Stimulated activated naive CD8-positive, alpha-beta T cell treated with anti-CD3 and anti-CD28 coated beads, Interleukin-15, amount 100 ng/mL, for 72 hours (primary cell): ENCODE measurements around the gene ZNF410.
"Not testable (repeated sequence)": the region's sequence is repeated elsewhere in the genome, so short reads cannot be mapped to it uniquely, and the experiment has no call there.

Experiments used
- ATAC-seq: fragments of 150-1000 bp; cut with Tn5 transposase; 2 replicates; pipeline ENCODE4 v1.10.0; 2021; ENCODE audit warnings: mild to moderate bottlenecking, moderate library complexity
- DNase-seq, 2 donors: peaks; one replicate each; pipeline ENCODE4 v3.0.0; 2021 to 2022
- H3K27ac Mint-ChIP-seq, 2 donors: one replicate each; pipeline ENCODE4 v1.8.0; 2022; ENCODE audit warnings: mild to moderate bottlenecking in 2 of 2, mixed read lengths in 2 of 2, moderate library complexity in 2 of 2
- H3K27me3 Mint-ChIP-seq: one replicate; pipeline ENCODE4 v1.8.0; 2022; ENCODE audit warnings: mixed read lengths
- H3K4me1 Mint-ChIP-seq: one replicate; pipeline ENCODE4 v1.8.0; 2022; ENCODE audit warnings: mild to moderate bottlenecking, mixed read lengths
- H3K4me3 Mint-ChIP-seq, 2 donors: one replicate each; pipeline ENCODE4 v1.8.0; 2022; ENCODE audit warnings: mild to moderate bottlenecking in 2 of 2, mixed read lengths in 2 of 2, moderate library complexity in 1 of 2
- H3K9me3 Mint-ChIP-seq, 2 donors: one replicate each; pipeline ENCODE4 v1.8.0; 2022; ENCODE audit warnings: mixed read lengths in 2 of 2

Gene ZNF410

DNA sequence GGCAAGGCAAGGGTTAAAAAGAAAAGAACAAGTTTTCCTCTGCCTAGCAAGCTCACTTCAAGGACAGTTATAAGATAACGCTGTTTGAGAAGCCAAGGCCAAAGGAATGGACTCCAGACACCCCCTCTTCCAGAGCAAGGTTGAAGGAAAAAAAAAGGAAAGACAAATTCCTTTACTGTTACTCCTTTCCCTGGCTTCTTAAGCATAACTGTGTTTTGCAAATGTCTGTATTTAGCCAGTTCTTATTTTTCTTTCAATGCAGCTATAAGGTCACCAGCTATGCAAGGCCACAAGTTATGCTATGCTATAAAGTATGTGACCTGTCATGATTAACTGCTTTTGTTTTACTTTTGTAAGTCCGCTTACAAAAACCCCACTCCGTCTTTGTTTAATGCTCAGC lies 26.6 kb downstream of the ZNF410 start:
- no peak for ATAC-seq
- Mint-ChIP-seq H3K27me3 (no peaks in the 10 kb centered on the region), H3K4me3 (no peak overlapping the region), H3K27ac (no peak overlapping the region), H3K9me3 (no peaks in the 10 kb centered on the region), H3K4me1 (peaks cover 6% of the 10 kb centered on the region)
- no peak for DNase-seq

DNA sequence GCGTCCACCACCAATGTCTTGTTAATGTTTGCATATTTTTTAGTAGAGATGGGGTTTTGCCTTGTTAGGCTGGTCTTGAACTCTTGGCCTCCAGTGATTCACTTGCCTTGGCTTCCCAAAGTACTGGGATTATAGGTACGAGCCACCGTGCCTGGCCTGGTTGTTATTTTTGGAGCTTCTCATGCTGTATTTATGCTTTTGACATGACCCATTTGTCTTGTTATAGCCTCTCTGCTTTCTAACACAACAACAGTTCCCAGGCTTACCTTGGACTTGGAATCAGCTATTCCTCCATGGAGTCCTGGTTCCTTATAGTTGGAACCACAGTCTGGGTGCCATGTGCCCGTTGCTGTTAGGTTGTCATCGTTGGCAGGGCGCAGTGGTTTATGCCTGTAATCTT lies 29.7 kb downstream of the ZNF410 start:
- no peak overlapping the region for H3K27ac Mint-ChIP-seq
- H3K4me1 Mint-ChIP-seq: peaks cover 6% of the 10 kb centered on the region
- no peaks in the 10 kb centered on the region for H3K9me3 Mint-ChIP-seq
- H3K4me3 Mint-ChIP-seq: no peak overlapping the region
- no peaks in the 10 kb centered on the region for H3K27me3 Mint-ChIP-seq
- DNase-seq (no peak), ATAC-seq (no peak)

DNA sequence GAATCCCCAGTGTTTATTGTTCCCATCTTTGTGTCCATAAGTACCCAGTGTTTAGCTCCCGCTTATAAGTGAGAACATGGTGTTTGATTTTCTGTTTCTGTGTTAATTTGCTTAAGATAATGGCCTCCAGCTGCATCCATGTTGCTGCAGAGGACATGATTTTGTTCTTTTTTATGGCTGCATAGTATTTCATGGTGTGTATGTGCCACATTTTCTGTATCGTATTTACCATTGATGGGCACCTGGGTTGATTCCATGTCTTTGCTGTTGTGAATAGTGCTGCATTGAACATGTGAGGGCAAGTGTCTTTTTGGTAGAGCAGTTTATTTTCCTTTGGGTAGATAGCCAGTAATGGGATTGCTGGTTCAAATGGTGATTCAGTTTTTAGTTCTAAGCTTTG lies 32.8 kb downstream of the ZNF410 start:
- not testable (repeated sequence) for H3K27me3 Mint-ChIP-seq, H3K27ac Mint-ChIP-seq, DNase-seq, H3K9me3 Mint-ChIP-seq, H3K4me3 Mint-ChIP-seq, H3K4me1 Mint-ChIP-seq, ATAC-seq

DNA sequence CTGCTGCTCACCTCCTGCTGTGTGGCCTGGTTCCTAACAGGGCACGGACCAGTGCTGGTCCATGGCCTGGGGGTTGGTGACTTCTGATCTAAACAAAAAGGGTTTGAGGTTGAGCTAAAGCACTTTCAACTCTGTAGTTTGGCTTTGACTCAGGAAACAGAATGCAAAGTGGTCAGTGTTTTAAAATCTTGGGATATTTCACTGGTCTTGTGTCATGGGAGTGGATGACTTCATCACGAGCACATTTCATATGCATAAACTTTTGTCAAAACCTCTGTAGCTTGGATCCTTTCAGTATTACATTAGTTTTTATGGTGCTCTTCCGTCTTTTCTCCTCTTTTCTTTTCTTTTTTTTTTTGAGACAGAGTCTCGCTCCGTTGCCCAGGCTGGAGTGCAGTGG lies 37.7 kb downstream of the ZNF410 start:
- Mint-ChIP-seq H3K27ac (peak overlapping the region in 1 of 2 donors; percentile 19), H3K27me3 (no peaks in the 10 kb centered on the region), H3K4me1 (no peaks in the 10 kb centered on the region), H3K9me3 (no peaks in the 10 kb centered on the region), H3K4me3 (no peak overlapping the region)
- ATAC-seq: no peak
- no peak for DNase-seq

DNA sequence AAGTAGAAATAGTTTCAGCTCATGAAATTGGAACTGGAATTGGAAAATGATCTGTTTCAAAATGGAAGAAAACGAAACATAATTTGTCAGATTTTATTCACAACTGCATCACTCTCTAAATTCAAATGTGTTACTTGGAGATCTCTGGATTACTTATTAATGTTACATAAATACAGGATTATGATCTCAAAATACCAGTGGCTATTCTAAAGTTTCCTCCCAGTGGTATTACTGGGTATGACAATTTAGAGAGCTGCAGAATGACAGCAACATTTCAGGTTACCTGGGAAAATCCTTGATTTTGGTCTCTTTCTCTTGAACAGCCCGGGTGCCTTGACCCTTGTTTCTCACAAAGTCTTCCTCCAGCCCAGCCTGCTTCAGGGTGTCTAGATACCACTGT lies 49.0 kb downstream of the ZNF410 start:
- Mint-ChIP-seq H3K9me3 (no peaks in the 10 kb centered on the region), H3K27me3 (no peaks in the 10 kb centered on the region), H3K4me1 (no peaks in the 10 kb centered on the region), H3K27ac (no peak overlapping the region), H3K4me3 (no peak overlapping the region)
- ATAC-seq (no peak), DNase-seq (no peak)

DNA sequence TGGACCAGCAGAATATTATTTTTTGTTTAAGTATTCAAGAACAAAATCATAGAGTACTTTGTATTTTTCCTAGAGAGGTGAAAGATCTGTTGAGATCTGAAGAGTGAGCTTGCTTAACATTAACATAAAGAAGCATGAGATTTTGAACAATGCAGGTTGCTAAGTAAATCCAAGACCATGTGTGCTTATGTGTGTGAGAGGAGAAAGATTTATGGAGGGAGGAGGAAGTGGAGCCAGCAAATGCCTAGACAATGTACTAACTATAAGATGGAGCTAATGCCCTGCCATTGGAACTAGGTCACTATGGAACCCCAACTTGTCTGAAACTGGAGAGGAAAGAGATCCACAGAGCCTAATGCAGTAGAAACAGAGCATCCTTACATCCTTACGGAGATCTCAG lies 49.9 kb downstream of the ZNF410 start:
- Mint-ChIP-seq H3K4me3 (no peak overlapping the region), H3K9me3 (no peaks in the 10 kb centered on the region), H3K27ac (no peak overlapping the region), H3K4me1 (no peaks in the 10 kb centered on the region), H3K27me3 (no peaks in the 10 kb centered on the region)
- DNase-seq (no peak), ATAC-seq (no peak)

DNA sequence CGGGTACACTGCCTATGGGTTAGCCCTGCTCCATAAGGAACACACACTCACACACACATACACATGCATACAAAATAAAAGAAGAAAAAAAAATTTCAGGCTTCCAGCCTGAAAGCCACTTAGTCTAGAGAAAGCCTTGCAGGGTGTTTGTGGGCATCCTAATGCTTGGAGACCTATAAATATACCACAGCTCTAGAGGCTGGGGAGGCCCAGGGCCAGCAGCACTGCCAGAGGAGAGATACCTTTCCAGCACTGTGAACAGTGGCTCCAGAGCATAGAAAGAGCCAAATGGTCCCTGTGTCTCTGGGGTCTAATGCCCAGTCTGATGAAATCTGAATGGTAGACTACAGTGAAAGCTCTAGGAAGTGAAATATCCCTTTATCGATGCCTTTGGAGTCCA lies 50.4 kb downstream of the ZNF410 start:
- H3K27ac Mint-ChIP-seq: no peak overlapping the region

DNA sequence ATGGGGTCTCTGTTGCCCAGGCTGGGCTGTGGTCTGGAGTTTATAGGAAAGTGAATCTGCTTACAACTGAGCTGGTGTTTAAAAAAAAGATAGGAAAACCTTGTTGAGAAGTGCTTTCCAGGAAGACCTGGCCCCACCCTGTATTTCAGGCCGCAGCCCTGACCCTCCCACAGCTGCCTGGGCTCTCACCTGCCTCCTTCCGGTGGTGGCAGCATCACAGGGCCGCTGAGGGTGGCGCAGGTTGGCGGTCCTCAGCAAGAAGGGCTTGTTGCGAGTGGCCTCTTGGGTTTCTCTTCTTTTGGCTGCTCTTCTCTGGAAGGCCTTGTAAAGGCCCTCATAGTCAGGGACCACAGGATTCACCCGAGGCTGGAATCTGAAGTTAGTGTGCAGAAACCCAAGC lies 55.5 kb downstream of the ZNF410 start:
- ATAC-seq: no peak
- H3K4me3 Mint-ChIP-seq: no peak overlapping the region
- H3K27ac Mint-ChIP-seq: no peak overlapping the region
- no peaks in the 10 kb centered on the region for H3K27me3 Mint-ChIP-seq
- DNase-seq: no peak
- H3K4me1 Mint-ChIP-seq: no peaks in the 10 kb centered on the region
- H3K9me3 Mint-ChIP-seq: no peaks in the 10 kb centered on the region

More for the DNA sequence above, 50.4 kb downstream of the ZNF410 start:
- Mint-ChIP-seq H3K27me3 (no peaks in the 10 kb centered on the region), H3K4me1 (no peaks in the 10 kb centered on the region), H3K4me3 (no peak overlapping the region), H3K9me3 (no peaks in the 10 kb centered on the region)
- DNase-seq: no peak
- ATAC-seq: peak; percentile 37

DNA sequence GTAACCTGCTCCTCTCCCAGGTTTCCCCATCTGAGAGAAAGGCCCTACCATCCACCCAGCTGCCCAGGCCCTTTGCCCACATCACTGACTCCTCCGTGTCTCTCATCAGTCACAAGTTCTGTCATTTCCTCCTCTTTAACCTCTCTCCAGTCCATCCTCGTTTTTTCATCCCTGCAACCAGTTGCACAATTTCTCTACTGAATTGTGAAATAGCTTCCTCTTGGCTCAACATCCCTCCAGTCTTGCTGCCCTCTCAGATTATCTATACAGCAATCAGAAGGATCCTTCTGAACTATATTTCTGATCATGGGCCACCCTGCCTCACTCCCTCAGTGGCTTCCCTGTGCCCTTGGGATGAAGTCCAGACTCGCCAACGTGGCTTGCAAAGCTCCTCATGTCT lies 56.4 kb downstream of the ZNF410 start:
- peak; percentile 35 for ATAC-seq
- no peak for DNase-seq
- Mint-ChIP-seq H3K4me3 (no peak overlapping the region), H3K27ac (no peak overlapping the region), H3K4me1 (no peaks in the 10 kb centered on the region), H3K9me3 (no peaks in the 10 kb centered on the region), H3K27me3 (no peaks in the 10 kb centered on the region)

DNA sequence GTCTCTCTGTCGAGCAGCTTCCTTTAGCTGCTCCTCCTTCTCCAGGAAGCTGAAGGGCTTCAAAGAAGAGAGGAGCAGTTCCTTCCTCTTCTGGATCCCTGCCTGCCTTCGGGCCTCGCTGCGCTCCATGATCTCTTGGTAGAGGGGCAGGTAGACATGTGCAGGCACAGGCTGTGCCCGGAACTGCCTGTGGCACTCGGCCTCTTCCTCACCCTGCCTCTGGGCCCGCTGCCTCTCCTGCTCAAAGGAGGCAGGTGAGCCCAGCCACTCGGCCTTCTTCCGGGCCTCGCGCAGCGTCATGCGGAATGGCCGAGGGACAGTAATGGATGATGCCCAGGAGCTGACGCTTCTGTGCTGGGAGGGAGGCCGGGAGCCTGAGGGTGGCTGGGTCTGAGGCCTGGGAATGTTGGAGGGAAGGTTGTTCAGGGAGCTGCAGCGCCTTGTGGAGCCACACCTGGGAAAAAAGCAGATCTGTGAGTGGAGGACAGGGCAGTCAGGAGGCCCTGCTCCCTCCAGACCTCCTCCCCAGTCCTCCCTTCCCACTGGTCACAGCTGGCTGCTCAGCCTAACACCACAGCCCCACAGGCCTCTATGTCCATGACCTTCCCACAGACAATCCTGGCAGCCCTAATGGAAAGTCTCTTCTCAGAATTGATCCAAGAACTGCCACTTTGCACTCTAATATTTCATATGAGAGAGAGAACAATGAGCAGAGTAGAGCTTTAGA lies 57.9 kb downstream of the ZNF410 start:
- DNase-seq (no peak), ATAC-seq (no peak)
- H3K9me3 Mint-ChIP-seq: no peaks in the 10 kb centered on the region
- no peak overlapping the region for H3K27ac Mint-ChIP-seq
- no peaks in the 10 kb centered on the region for H3K27me3 Mint-ChIP-seq
- no peak overlapping the region for H3K4me3 Mint-ChIP-seq
- peaks cover under 1% of the 10 kb centered on the region for H3K4me1 Mint-ChIP-seq

DNA sequence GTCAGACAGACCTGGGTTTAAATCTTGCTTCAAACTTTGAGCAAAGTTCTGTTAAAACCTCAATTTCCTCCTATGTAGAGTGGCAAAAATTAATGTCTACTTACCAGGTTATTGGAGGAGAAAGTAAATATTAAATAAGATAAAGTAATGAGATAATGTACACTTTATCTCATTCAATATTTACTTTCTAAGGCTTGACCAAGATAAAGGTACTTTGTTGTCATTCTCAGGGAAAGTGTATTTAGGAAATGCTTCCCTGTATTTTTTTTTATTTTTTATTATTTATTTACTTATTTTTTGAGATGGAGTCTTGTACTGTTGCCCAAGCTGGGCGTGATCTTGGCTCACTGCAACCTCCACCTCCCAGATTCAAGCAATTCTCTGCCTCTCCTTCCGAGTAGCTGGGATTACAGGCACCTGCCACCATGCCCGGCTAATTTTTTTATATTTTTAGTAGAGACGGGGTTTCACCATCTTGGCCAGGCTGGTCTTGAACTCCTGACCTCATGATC lies 58.6 kb downstream of the ZNF410 start:
- H3K9me3 Mint-ChIP-seq: no peaks in the 10 kb centered on the region
- H3K27me3 Mint-ChIP-seq: no peaks in the 10 kb centered on the region
- no peak overlapping the region for H3K27ac Mint-ChIP-seq
- DNase-seq (no peak), ATAC-seq (no peak)
- H3K4me3 Mint-ChIP-seq: no peak overlapping the region
- H3K4me1 Mint-ChIP-seq: peaks cover 6% of the 10 kb centered on the region

DNA sequence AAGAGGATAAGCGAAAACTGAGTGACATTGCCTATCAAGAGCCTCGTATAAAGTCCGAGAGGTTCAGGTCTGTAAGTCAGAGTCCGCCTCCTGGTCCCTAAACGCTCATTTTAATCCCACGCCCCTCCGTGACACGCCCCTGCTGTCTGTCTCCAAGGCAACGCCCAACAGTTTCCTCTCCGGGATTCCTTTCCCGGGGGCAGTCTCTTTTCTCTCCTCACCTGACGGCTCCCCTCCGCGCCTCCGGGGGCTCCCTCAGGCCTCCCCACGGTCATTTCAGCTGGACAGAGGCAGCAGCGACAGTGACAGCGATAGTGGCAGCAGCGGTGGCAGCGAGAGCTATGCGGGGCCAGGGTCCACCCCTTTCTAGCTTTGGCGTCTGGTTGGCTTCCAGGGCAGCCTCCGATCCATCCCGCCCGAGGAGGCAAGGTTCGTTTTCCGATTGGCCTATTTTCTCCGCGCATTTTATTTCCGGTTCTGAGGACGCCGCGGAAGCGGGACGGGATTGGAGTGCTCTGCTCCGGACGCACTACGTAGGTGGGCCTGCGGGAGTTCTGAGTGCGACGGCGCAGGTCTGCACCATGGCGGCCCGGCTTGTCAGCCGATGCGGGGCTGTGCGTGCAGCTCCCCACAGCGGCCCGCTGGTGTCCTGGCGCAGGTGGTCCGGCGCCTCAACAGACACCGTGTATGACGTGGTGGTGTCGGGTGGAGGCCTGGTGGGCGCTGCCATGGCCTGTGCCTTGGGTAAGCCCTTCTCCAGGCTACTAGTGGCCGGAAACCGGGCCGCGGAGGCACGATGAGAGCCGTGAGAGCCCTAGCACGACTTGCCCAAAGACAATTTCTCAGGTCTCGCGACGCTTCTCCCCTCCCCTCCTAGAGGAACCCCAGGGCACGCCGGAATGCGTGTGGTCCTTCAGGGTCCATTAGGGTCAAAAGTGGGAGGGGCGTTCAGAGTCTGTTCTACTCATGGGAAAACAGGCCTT lies 63.4 kb downstream of the ZNF410 start, which contains the start of the genes COQ6 and FAM161B:
COQ6 (plus strand) TSS at position 551 of the 983 bp plus-strand sequence; CDS start at position 582, 31 bp downstream.
FAM161B (minus strand) TSS at position 343 of the 983 bp plus-strand sequence; CDS start at position 275, 68 bp downstream.
- Mint-ChIP-seq H3K27ac (peak within 1 kb of the TSS; percentile 89 to 99), H3K4me1 (peaks cover 17% of the 10 kb centered on the region), H3K4me3 (peak within 1 kb of the TSS; percentile 99 to 100), H3K27me3 (no peaks in the 10 kb centered on the region), H3K9me3 (no peaks in the 10 kb centered on the region)
- ATAC-seq: peak; percentile 97
- peak; percentile 94 to 96 for DNase-seq

DNA sequence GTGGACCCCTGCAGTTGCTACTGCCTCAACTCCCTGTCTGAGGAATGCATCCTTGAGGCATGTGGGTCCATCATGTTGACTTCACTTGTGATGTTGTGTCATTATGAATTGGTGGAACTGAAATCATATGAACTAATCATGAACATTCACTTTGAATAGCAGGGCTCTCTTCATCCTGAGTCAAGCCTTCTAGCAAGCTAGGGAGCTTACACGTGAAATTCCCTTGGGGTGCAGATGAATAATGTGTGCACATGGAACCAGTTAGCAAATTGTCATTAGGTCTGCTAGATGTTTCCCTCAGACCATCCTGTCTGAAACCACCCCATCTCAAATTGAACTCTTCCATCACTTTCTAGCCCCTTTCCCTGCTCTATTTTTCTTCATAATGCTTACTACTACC lies 67.1 kb downstream of the ZNF410 start:
- ATAC-seq (no peak), DNase-seq (no peak)
- Mint-ChIP-seq H3K4me3 (no peak overlapping the region), H3K9me3 (no peaks in the 10 kb centered on the region), H3K27me3 (no peaks in the 10 kb centered on the region), H3K27ac (no peak overlapping the region), H3K4me1 (peaks cover 17% of the 10 kb centered on the region)

DNA sequence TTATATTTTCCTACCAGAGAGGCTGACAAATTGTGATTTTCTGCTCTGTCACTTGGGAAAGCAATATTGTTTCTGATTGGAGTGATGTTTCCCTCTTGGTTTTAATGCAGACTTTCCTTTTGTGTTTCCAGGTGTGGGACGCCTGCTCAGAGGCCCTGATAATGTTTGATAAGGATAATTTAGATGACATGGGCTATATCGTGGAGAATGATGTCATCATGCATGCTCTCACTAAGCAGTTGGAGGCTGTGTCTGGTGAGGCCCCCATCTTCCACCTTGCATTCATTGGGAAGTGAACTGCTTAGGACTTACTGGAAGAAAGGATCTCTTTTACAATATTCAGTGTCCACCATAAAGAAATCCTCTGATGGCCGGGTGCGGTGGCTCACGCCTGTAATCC lies 69.0 kb downstream of the ZNF410 start:
- H3K4me3 Mint-ChIP-seq: no peak overlapping the region
- DNase-seq: no peak
- no peaks in the 10 kb centered on the region for H3K27me3 Mint-ChIP-seq
- ATAC-seq: no peak
- H3K4me1 Mint-ChIP-seq: peaks cover 10% of the 10 kb centered on the region
- H3K9me3 Mint-ChIP-seq: no peaks in the 10 kb centered on the region
- no peak overlapping the region for H3K27ac Mint-ChIP-seq

DNA sequence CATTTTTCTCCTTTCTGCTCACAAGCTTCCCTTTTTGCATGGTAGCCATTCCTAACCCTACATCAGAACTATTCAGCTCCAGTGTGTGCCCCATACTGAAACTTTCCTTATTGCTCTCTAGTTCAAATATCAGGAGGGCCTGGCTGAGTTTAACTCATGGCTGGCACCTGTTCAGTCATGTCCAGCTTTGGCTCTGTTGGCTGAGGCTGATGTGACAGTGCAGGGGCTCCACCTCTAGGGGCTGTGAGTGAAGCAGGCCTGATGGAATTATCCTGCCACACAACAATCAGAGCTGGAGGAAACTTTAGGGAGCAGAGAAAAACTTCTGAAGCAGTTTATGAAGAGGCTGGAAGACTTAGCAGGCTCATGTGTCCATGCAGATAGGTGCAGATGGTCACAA lies 71.9 kb downstream of the ZNF410 start:
- Mint-ChIP-seq H3K4me1 (no peaks in the 10 kb centered on the region), H3K27me3 (no peaks in the 10 kb centered on the region), H3K9me3 (no peaks in the 10 kb centered on the region), H3K4me3 (no peak overlapping the region), H3K27ac (peak overlapping the region in 1 of 2 donors; percentile 81)
- ATAC-seq (no peak), DNase-seq (no peak)

DNA sequence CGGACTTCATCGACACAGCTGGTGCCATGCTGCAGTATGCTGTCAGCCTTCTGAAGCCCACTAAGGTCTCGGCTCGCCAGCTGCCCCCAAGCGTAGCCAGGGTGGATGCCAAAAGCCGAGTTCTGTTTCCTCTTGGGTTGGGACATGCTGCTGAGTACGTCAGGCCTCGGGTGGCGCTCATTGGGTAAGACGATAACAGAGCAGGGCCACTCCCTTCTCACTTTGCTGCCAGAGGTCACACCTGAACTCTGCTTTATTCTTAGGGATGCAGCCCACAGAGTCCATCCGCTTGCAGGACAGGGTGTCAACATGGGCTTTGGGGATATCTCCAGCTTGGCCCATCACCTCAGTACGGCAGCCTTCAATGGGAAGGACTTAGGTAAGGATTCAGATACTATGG lies 74.5 kb downstream of the ZNF410 start:
- DNase-seq (no peak), ATAC-seq (no peak)
- Mint-ChIP-seq H3K4me3 (no peak overlapping the region), H3K4me1 (no peaks in the 10 kb centered on the region), H3K27ac (no peak overlapping the region), H3K9me3 (no peaks in the 10 kb centered on the region), H3K27me3 (no peaks in the 10 kb centered on the region)
